Right ventricle myocardium inferior (tissue), 1 donor: ENCODE measurements around the gene LRTM2. TPM values are rescaled to one million over a fixed set of nuclear protein-coding genes. Genes with fewer than 3 reads are reported as not detected.

ENCODE experiments used
- ATAC-seq: fragments of 200-7000 bp; cut with Tn5 transposase; one replicate; pipeline ENCODE4 v1.9.1; 2020; ENCODE audit warnings: mild to moderate bottlenecking, moderate library complexity
- DNase-seq: peaks from one replicate; pipeline ENCODE4 v3.0.0; 2021; ENCODE audit errors: missing footprints
- intact Hi-C: fragments of 100-400 bp; cut with DNase I; formaldehyde crosslinking; loops from one replicate; pipeline ENCODE4 v1.11.0; 2022
- total RNA-seq: library from RNA; stranded (reverse); fragmentation: NEBNext Ultra II Directional; extraction: Animal tissue kit (Norgen Biotek cat#: 25700); gene quantifications from one replicate; pipeline ENCODE4 v1.2.1, GENCODE V29; 2021
- donor health status: DM: no; HTN: yes; CAD: no; lungs with severe emphysema.

Gene LRTM2
- total RNA-seq, 1 donor from 2014 or later, result not detected

- DNase-seq, result no peak
- intact Hi-C loops, result no loop called here
Observed at GRCh38 chr12:1847411-1847810, 27.0 kb downstream of the LRTM2 start.

GRCh38 chr12:1848146-1848545 lies 27.8 kb downstream of the LRTM2 start:
- intact Hi-C loops, result no loop called here
- no peak for ATAC-seq
- no peak for DNase-seq

More at GRCh38 chr12:1847411-1847810, 27.0 kb downstream of the LRTM2 start:
- no peak for ATAC-seq

GRCh38 chr12:1848745-1849144 lies 28.4 kb downstream of the LRTM2 start:
- DNase-seq, result no peak
- ATAC-seq, result no peak
- intact Hi-C loops, result no loop called here

DNA sequence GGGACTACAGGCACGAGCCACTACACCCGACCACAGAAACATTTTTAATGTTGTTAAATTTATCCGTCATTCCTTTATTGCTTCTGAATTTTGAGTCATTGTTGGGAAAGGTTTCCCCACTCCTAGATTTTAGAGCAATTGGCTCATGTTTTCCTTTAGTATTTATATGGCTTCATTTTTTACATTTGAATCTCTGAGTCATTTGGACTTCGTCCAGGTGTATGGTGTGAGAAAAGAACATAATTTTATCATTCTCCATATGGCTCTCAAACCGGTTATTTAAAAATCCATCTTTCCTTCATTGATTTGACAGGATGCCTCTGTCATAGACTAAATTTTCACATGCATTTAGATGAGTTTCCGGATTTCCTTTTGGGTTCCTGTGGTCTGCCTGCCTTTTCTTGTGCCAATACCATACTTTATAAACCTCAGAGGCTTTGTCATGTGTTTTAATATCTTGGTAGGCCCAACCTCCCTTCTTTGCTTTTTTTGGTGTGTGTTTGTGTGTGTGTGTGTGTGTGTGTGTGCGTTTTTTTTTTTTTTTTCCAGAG lies 30.9 kb downstream of the LRTM2 start:
- ATAC-seq (no peak), DNase-seq (no peak)
- intact Hi-C loops, result no loop called here

- DNase-seq, result no peak
- intact Hi-C loops, result no loop called here
Observed at GRCh38 chr12:1852076-1852475, 31.7 kb downstream of the LRTM2 start.

GRCh38 chr12:1853716-1854115 lies 33.4 kb downstream of the LRTM2 start:
- no peak for ATAC-seq
- intact Hi-C loops, result no loop called here

More at GRCh38 chr12:1852076-1852475, 31.7 kb downstream of the LRTM2 start:
- ATAC-seq, result no peak

GRCh38 chr12:1855241-1855640 lies 34.9 kb downstream of the LRTM2 start:
- ATAC-seq, result no peak
- intact Hi-C loops, result no loop called here
- no peak for DNase-seq

More at GRCh38 chr12:1853716-1854115, 33.4 kb downstream of the LRTM2 start:
- DNase-seq, result no peak

DNA sequence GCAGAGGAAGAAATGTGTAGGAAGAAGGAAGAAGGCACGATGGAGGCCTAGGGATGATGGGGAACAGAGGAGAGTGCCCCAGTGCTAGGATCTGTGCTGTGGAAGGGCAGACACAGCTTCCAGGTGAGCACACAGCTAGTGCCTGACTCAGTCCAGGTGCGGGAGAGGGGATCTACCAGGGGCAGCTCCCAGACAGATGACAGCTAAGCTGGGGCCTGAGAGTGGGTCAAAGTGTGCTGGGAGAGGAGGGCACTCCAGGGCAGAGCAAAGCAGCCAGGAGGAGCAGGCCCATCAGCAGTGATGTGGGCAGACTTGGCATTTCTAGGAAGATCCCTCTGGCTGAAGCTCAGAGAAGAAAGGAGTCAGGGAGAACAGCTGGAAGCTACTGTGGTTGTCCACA lies 36.7 kb downstream of the LRTM2 start:
- intact Hi-C loops, result no loop called here
- no peak for ATAC-seq
- DNase-seq, result no peak

GRCh38 chr12:1857821-1858220 lies 37.5 kb downstream of the LRTM2 start:
- intact Hi-C loops, result no loop called here
- no peak for DNase-seq
- no peak for ATAC-seq

GRCh38 chr12:1858456-1858855 lies 38.1 kb downstream of the LRTM2 start:
- ATAC-seq (no peak), DNase-seq (no peak)
- intact Hi-C loops, result no loop called here

DNA sequence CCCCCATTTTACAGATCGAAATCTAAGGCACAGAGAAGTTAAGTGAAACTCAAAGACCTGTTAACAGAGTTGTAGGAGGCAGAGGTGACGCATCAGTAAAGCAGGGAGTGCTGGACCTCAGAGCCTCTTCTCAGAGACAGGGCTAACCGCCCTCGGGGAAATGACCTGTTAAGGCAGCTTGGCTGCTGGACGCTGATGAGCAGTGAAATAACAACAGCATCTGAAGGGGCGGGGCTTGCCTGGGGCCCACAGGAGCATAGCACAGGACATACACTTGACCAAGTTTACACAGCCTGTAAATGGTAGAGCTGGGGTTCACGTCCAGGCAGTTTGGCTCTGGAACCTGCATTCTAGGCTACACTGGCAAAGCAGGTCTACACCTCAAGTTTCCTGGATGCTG lies 39.3 kb downstream of the LRTM2 start:
- ATAC-seq (no peak), DNase-seq (no peak)
- intact Hi-C loops, result no loop called here

DNA sequence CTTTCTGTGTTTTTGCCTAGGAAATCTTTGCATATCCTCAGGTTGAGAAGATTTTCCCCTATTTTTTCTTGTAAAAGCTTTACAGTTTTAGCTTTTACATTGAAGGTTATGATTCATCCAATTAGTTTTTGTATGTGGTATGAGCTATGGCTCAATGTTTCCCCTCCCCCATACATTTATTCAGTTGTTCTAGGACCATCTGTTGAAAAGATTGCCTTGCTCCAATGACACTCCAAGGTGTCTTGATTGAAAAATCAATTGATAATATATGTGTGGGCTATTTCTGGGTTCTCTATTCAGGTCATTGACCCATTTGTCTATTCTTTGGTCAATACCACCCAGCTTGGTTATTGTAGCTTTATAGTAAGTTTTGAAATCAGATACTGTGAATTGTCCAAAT lies 42.6 kb downstream of the LRTM2 start:
- no peak for DNase-seq
- intact Hi-C loops, result no loop called here
- no peak for ATAC-seq

DNA sequence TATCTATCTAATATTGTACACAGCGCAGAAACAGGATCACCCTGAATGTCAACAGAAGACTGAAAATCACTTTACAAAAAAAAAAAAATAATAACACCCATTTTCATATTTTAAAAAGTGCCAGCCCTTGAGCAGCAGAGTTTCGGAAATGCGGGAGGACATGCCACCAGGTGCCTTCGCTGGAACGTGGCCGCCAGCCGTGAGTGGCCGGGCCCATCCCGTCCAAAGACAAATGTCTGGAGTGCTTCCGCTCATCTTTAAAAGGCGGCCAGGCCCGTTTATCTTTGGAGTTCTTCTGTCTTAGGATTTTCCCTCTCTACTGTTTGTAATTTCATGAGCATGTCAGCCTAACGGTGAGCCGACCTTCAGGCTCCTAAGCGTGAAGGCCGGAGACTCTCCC lies 43.5 kb downstream of the LRTM2 start:
- no peak for ATAC-seq
- DNase-seq, result no peak
- intact Hi-C loops, result no loop called here

DNA sequence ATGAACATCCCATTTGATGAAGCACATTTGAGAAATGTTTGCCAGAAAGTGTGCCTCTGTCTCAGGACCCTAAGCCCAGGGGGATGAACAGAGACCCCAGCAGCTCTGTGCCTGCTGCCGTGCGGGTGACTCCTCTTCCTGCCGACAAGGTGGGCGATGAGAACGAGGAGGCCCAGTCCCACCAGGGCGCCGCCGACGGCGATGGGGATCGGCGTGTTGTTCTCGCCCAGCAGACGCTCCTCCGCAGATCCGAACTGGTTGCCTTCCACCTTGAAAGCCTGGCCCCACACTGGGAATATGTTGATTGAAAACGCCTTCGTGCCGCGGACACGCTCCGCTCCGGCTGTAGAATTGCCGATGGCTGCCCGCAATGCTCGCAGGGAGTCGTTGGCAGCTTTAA lies 44.1 kb downstream of the LRTM2 start:
- no peak for DNase-seq
- intact Hi-C loops, result no loop called here
- no peak for ATAC-seq

- ATAC-seq (no peak), DNase-seq (no peak)
- intact Hi-C loops, result no loop called here
Observed at GRCh38 chr12:1864867-1865266, 44.5 kb downstream of the LRTM2 start.

GRCh38 chr12:1865284-1865866 lies 45.0 kb downstream of the LRTM2 start:
- ATAC-seq (no peak), DNase-seq (no peak)
- intact Hi-C loops, result no loop called here

- ATAC-seq (no peak), DNase-seq (no peak)
- intact Hi-C loops, result no loop called here
Observed at GRCh38 chr12:1869145-1869544, 48.8 kb downstream of the LRTM2 start.

DNA sequence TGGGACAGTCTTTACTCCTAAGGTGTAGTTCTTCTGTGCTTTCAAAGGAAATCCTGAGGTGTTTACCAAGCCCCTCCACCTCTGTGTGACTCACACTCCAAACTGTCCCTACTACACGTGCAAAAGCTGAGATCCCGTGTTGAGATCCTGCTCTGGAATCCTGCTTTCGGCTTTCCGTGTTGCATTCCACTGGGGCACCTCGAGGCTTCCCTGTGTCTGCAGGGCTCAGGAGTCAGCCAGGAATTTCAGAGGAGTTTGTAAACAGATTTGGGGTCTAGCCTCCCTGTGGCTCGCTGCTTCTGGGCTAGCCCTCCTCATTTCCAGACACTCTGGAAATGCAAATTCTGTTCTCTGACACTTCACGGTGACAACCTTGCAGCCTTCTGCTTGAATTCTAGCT lies 49.7 kb downstream of the LRTM2 start:
- intact Hi-C loops, result no loop called here
- DNase-seq (no peak), ATAC-seq (no peak)

- intact Hi-C loops, result no loop called here
- DNase-seq (no peak), ATAC-seq (no peak)
Observed at GRCh38 chr12:1870998-1871917, 50.9 kb downstream of the LRTM2 start.

- no peak for DNase-seq
- intact Hi-C loops, result no loop called here
- ATAC-seq, result no peak
Observed at GRCh38 chr12:1872001-1872400, 51.6 kb downstream of the LRTM2 start.
